ENCODE measurements around the gene ECD.

ECD gene

GRCh38 chr10:73096449-73097304 is 71.1 kb downstream of the ECD start, which contains the start of gene P4HA1:
P4HA1 (minus strand) TSS chr10:73096866; CDS start chr10:73074883, 21,983 bp downstream.
- peak; percentile 95 for DNase-seq (ENCODE audit: low read depth)

- DNase-seq (ENCODE audit: low read depth): peak; percentile 47
These were observed 71.8 kb downstream of the ECD start for GRCh38 chr10:73096041-73096448.

DNA sequence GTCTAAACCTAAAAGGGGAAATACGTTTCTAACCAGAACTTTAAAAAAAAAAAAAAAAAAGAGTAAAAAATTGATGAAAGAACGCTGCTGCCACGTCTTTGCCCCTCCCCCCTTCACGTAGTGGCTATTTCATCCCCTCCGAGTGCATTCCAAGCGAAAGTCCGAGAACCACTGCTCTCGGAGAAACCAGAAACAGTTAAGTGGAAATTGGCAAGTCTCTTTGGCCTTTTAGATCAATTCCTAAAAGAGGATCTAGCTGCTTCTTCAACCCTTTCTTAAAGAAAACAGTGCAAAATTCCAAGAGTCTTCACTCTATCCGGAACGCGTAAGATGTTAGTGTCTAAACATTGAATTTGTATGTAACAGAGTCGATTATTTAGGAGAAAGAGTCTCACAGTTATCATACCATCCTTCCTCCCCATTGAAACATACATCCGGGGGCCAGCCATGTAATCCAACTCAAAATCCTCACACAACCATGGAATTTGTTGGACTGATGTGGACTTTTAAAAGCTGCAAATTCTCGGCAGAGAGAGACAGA is 72.3 kb downstream of the ECD start:
- no peak for DNase-seq (ENCODE audit: low read depth)

GRCh38 chr10:73094986-73095480 is 72.8 kb downstream of the ECD start:
- DNase-seq (ENCODE audit: low read depth): no peak

- no peak for DNase-seq (ENCODE audit: low read depth)
These were observed 73.6 kb downstream of the ECD start for GRCh38 chr10:73093922-73094850.

GRCh38 chr10:73092830-73093229 is 75.0 kb downstream of the ECD start:
- DNase-seq (ENCODE audit: low read depth): no peak

GRCh38 chr10:73088304-73088703 is 79.5 kb downstream of the ECD start:
- DNase-seq (ENCODE audit: low read depth): no peak

DNA sequence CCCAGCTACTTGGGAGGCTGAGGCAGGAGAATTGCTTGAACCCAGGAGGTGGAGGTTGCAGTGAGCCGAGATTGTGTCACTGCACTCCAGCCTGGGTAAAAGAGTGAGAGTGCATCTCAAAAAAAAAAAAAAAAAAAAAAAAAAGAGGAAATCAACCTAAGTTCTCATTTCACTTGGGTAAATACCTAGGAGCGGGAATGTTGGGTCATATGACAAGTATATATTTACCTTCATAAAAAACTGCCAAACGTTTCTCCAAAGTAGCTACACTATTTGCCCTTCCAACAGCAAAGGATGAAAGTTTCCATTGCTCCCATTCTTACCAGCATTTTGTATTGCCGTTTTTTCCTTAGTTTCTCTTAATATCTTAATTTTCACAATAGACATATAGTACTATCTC is 81.0 kb downstream of the ECD start:
- no peak for DNase-seq (ENCODE audit: low read depth)

DNA sequence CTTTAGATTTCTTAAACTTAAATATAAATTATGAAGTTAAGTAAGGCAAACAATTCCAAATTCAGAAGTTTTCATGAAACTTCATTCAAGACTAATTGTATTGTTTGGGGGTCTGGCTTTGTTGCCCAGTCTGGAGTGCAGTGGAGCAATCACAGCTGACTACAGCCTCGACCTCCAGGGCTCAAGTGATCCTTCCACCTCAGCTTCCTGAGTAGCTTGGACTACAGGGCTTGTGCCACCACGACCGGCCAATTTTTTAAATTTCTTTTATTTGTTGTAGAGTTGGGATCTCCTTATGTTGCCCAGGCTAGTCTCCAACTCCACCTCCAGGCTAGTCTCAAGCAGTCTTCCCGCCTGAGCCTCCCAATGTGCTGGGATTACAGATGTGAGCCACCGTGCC is 83.6 kb downstream of the ECD start:
- no peak for DNase-seq (ENCODE audit: low read depth)

Data from stimulated activated CD8-positive, alpha-beta memory T cell treated with anti-CD3 and anti-CD28 coated beads, Interleukin-12 subunit alpha, Interleukin-12 subunit beta, amount 100 ng/mL, for 1 hour (primary cell).